Loucy (cell line): Measurements from ENCODE around the gene SPRY4.

ENCODE experiments used
- H2AFZ ChIP-seq: fragments of 200-600 bp; sonication (generic); 2 replicates; pipeline ENCODE4 v1.6.0; 2016; ENCODE audit warnings: antibody characterized with exemption, mild to moderate bottlenecking, low read length, moderate library complexity
- H3F3A ChIP-seq: fragments of 200-600 bp; 2 replicates; pipeline ENCODE4 v1.6.0; 2016; ENCODE audit warnings: antibody characterized with exemption, low read depth, mild to moderate bottlenecking
- H3K27me3 ChIP-seq: fragments of 200-600 bp; sonication (generic); 2 replicates; pipeline ENCODE4 v1.6.1; 2014; ENCODE audit warnings: low read length, mild to moderate bottlenecking; ENCODE audit not compliant: insufficient read depth, poor library complexity, severe bottlenecking
- H3K36me3 ChIP-seq: fragments of 200-600 bp; sonication (generic); 2 replicates; pipeline ENCODE4 v1.6.1; 2016; ENCODE audit warnings: low read length; ENCODE audit not compliant: insufficient read depth
- H3K4me1 ChIP-seq: fragments of 200-600 bp; sonication (generic); 2 replicates; pipeline ENCODE4 v1.5.1; 2014; ENCODE audit warnings: low read length, mild to moderate bottlenecking; ENCODE audit not compliant: insufficient read depth, poor library complexity, severe bottlenecking
- H3K4me2 ChIP-seq: fragments of 200-600 bp; sonication (generic); 2 replicates; pipeline ENCODE4 v1.6.0; 2014; ENCODE audit warnings: antibody characterized with exemption, low read length, low read depth, mild to moderate bottlenecking; ENCODE audit not compliant: poor library complexity, severe bottlenecking
- H3K4me3 ChIP-seq: fragments of 200-600 bp; sonication (generic); 2 replicates; pipeline ENCODE4 v1.5.1; 2014; ENCODE audit warnings: low read length, mild to moderate bottlenecking, mixed read lengths; ENCODE audit not compliant: poor library complexity, severe bottlenecking
- H3K79me2 ChIP-seq: fragments of 200-600 bp; sonication (generic); 2 replicates; pipeline ENCODE4 v1.6.1; 2014; ENCODE audit warnings: low read length; ENCODE audit not compliant: insufficient read depth
- H3K9ac ChIP-seq: fragments of 200-600 bp; sonication (generic); 2 replicates; pipeline ENCODE4 v1.6.0; 2014; ENCODE audit warnings: mild to moderate bottlenecking, low read depth, low read length, moderate library complexity; ENCODE audit not compliant: poor library complexity, severe bottlenecking
- H3K9me2 ChIP-seq: fragments of 200-600 bp; sonication (generic); replicated peaks from 2 replicates; pipeline ENCODE4 v1.6.1; 2016; ENCODE audit warnings: low read depth, low read length, mixed read lengths
- H3K9me3 ChIP-seq: fragments of 200-600 bp; sonication (generic); 2 replicates; pipeline ENCODE4 v1.6.1; 2014; ENCODE audit warnings: mild to moderate bottlenecking, antibody characterized with exemption, low read length, low read depth; ENCODE audit not compliant: insufficient read depth
- H4K20me1 ChIP-seq: fragments of 200-600 bp; sonication (generic); 2 replicates; pipeline ENCODE4 v1.6.0; 2014; ENCODE audit warnings: antibody characterized with exemption, low read length, mild to moderate bottlenecking; ENCODE audit not compliant: insufficient read depth, poor library complexity, severe bottlenecking
- CTCF ChIP-seq: fragments of 200-600 bp; sonication (generic); conservative IDR thresholded peaks from 2 replicates; pipeline ENCODE4 v1.5.1; 2014; ENCODE audit warnings: mild to moderate bottlenecking, antibody characterized with exemption, low read length
- EZH2phosphoT487 ChIP-seq: fragments of 200-600 bp; IDR thresholded peaks from 2 replicates; pipeline ENCODE4 v1.6.1; 2018; ENCODE audit warnings: antibody characterized with exemption, mild to moderate bottlenecking, moderate library complexity, borderline replicate concordance

Gene SPRY4

GRCh38 chr5:142330444-142330843 is 5.6 kb upstream of the SPRY4 start:
- Histone ChIP-seq H3K4me2 (no peak overlapping the region), H3K79me2 (no peaks in the 10 kb centered on the region), H2AFZ (no peak overlapping the region), H3K4me1 (no peaks in the 10 kb centered on the region), H3K36me3 (no peaks in the 10 kb centered on the region), H3K9me3 (no peaks in the 10 kb centered on the region), H3K9me2 (no peaks in the 10 kb centered on the region), H3F3A (no peaks in the 10 kb centered on the region), H3K27me3 (peaks cover 31% of the 10 kb centered on the region), H4K20me1 (no peaks in the 10 kb centered on the region), H3K4me3 (no peak overlapping the region), H3K9ac (no peak overlapping the region)
- no peak for TF ChIP-seq EZH2phosphoT487
- TF ChIP-seq CTCF: no peak

- no peak for TF ChIP-seq EZH2phosphoT487
- no peak for TF ChIP-seq CTCF
- no peaks in the 10 kb centered on the region for H3K9me2 ChIP-seq
- H3K4me2 ChIP-seq: no peak overlapping the region
- no peaks in the 10 kb centered on the region for H3K4me1 ChIP-seq
- H3K9me3 ChIP-seq: no peaks in the 10 kb centered on the region
- no peaks in the 10 kb centered on the region for H3K79me2 ChIP-seq
- H4K20me1 ChIP-seq: no peaks in the 10 kb centered on the region
- peaks cover 31% of the 10 kb centered on the region for H3K27me3 ChIP-seq
- H3K4me3 ChIP-seq: no peak overlapping the region
- no peaks in the 10 kb centered on the region for H3K36me3 ChIP-seq
- no peak overlapping the region for H2AFZ ChIP-seq
- H3K9ac ChIP-seq: no peak overlapping the region
- H3F3A ChIP-seq: no peaks in the 10 kb centered on the region
Measured at GRCh38 chr5:142330026-142330425, 5.2 kb upstream of the SPRY4 start.

GRCh38 chr5:142327111-142327842 is 2.5 kb upstream of the SPRY4 start:
- Histone ChIP-seq H4K20me1 (no peaks in the 10 kb centered on the region), H3K9me3 (no peaks in the 10 kb centered on the region), H3K9ac (no peak overlapping the region), H3K4me1 (no peaks in the 10 kb centered on the region), H3K4me3 (no peak overlapping the region), H3K27me3 (peaks cover 52% of the 10 kb centered on the region), H3K9me2 (no peaks in the 10 kb centered on the region), H3K4me2 (no peak overlapping the region), H3K79me2 (no peaks in the 10 kb centered on the region), H2AFZ (no peak overlapping the region), H3K36me3 (no peaks in the 10 kb centered on the region), H3F3A (no peaks in the 10 kb centered on the region)
- no peak for TF ChIP-seq CTCF
- TF ChIP-seq EZH2phosphoT487: no peak
